OCI-LY1 (cell line): ENCODE results near the gene SLC12A7.

ENCODE experiments used
- H2AFZ ChIP-seq: fragments of 200-600 bp; sonication (generic), shearing (Covaris generic); 2 replicates; pipeline ENCODE4 v1.6.0; 2014; ENCODE audit warnings: antibody characterized with exemption, mild to moderate bottlenecking, low read length
- H3F3A ChIP-seq: fragments of 200-600 bp; sonication (generic), shearing (Covaris generic); 2 replicates; pipeline ENCODE4 v1.6.0; 2014; ENCODE audit warnings: mild to moderate bottlenecking, antibody characterized with exemption, low read length, moderate library complexity; ENCODE audit not compliant: insufficient read depth
- H3K27ac ChIP-seq: fragments of 200-600 bp; sonication (generic); 2 replicates; pipeline ENCODE4 v1.5.1; 2014; ENCODE audit warnings: low read length, mixed run types, mild to moderate bottlenecking, low read depth; ENCODE audit not compliant: poor library complexity, severe bottlenecking
- H3K27me3 ChIP-seq: fragments of 200-600 bp; sonication (generic); 2 replicates; pipeline ENCODE4 v1.6.0; 2014; ENCODE audit warnings: antibody characterized with exemption, mild to moderate bottlenecking, low read length, moderate library complexity; ENCODE audit not compliant: insufficient read depth
- H3K36me3 ChIP-seq: fragments of 200-600 bp; sonication (generic); 2 replicates; pipeline ENCODE4 v1.6.1; 2014; ENCODE audit warnings: mild to moderate bottlenecking, antibody characterized with exemption, low read length, moderate library complexity, mixed read lengths; ENCODE audit not compliant: insufficient read depth
- H3K4me1 ChIP-seq: fragments of 200-600 bp; sonication (generic); 2 replicates; pipeline ENCODE4 v1.5.1; 2014; ENCODE audit warnings: mild to moderate bottlenecking, low read length, moderate library complexity; ENCODE audit not compliant: insufficient read depth, severe bottlenecking
- H3K4me2 ChIP-seq: fragments of 200-600 bp; sonication (generic), shearing (Covaris generic); 2 replicates; pipeline ENCODE4 v1.6.1; 2014; ENCODE audit warnings: low read length
- H3K4me3 ChIP-seq: fragments of 200-600 bp; sonication (generic); 2 replicates; pipeline ENCODE4 v1.5.1; 2014; ENCODE audit warnings: low read length, low read depth, mild to moderate bottlenecking, mixed read lengths; ENCODE audit not compliant: poor library complexity, severe bottlenecking
- H3K79me2 ChIP-seq: fragments of 200-600 bp; shearing (Covaris generic); 2 replicates; pipeline ENCODE4 v1.6.1; 2016; ENCODE audit warnings: mixed run types, low read length, mixed read lengths; ENCODE audit not compliant: insufficient read depth
- H3K9ac ChIP-seq: fragments of 200-600 bp; sonication (generic), shearing (Covaris generic); 2 replicates; pipeline ENCODE4 v1.6.1; 2014; ENCODE audit warnings: mild to moderate bottlenecking, low read length, mixed read lengths
- H3K9me2 ChIP-seq: fragments of 200-600 bp; sonication (generic), shearing (Covaris generic); 2 replicates; pipeline ENCODE4 v1.6.1; 2014; ENCODE audit warnings: low read depth, mild to moderate bottlenecking, low read length, mixed read lengths
- H3K9me3 ChIP-seq: fragments of 200-600 bp; shearing (Covaris generic); 2 replicates; pipeline ENCODE4 v1.6.1; 2014; ENCODE audit warnings: low read length, mixed read lengths
- H4K20me1 ChIP-seq: fragments of 200-600 bp; sonication (generic), shearing (Covaris generic); 2 replicates; pipeline ENCODE4 v1.6.0; 2016; ENCODE audit warnings: mild to moderate bottlenecking, low read length; ENCODE audit not compliant: insufficient read depth
- EZH2 ChIP-seq: fragments of 200-600 bp; sonication (generic), shearing (Covaris generic); IDR thresholded peaks from 2 replicates; pipeline ENCODE4 v1.8.0; 2017; ENCODE audit warnings: borderline replicate concordance, mixed run types, mild to moderate bottlenecking, antibody characterized with exemption, low read length, moderate library complexity, mixed read lengths
- TF ChIP-seq, protein P1 (sequence below): fragments of 200-600 bp; sonication (generic), shearing (Covaris generic); IDR thresholded peaks from 2 replicates; pipeline ENCODE4 v1.5.1; 2017; ENCODE audit warnings: mild to moderate bottlenecking, antibody characterized with exemption, low read length, moderate library complexity, mixed read lengths

Gene SLC12A7

DNA sequence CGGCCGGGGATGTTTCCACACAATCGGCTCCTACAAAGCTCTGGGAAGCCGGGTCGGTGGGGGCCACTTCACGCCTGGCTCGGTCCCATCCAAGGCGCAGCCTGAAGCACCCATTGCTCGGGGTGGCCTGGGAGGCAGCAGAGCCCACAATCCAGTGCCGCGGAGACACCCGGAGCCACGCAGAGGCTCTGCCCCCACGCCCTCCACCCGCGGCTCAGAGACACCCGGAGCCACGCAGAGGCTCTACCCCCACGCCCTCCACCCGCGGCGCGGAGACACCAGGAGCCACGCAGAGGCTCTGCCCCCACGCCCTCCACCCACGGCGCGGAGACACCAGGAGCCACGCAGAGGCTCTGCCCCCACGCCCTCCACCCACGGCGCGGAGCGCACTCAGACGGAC, 31.9 kb downstream of the SLC12A7 start:
- H3K4me3 ChIP-seq: no peak overlapping the region
- H3K36me3 ChIP-seq: no peaks in the 10 kb centered on the region
- H3F3A ChIP-seq: no peaks in the 10 kb centered on the region
- H3K9ac ChIP-seq: no peak overlapping the region
- no peak overlapping the region for H3K27ac ChIP-seq
- H4K20me1 ChIP-seq: no peaks in the 10 kb centered on the region
- TF ChIP-seq, protein P1, sequence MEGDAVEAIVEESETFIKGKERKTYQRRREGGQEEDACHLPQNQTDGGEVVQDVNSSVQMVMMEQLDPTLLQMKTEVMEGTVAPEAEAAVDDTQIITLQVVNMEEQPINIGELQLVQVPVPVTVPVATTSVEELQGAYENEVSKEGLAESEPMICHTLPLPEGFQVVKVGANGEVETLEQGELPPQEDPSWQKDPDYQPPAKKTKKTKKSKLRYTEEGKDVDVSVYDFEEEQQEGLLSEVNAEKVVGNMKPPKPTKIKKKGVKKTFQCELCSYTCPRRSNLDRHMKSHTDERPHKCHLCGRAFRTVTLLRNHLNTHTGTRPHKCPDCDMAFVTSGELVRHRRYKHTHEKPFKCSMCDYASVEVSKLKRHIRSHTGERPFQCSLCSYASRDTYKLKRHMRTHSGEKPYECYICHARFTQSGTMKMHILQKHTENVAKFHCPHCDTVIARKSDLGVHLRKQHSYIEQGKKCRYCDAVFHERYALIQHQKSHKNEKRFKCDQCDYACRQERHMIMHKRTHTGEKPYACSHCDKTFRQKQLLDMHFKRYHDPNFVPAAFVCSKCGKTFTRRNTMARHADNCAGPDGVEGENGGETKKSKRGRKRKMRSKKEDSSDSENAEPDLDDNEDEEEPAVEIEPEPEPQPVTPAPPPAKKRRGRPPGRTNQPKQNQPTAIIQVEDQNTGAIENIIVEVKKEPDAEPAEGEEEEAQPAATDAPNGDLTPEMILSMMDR: no peak
- no peak for TF ChIP-seq EZH2
- H3K9me3 ChIP-seq: no peaks in the 10 kb centered on the region
- no peaks in the 10 kb centered on the region for H3K4me1 ChIP-seq
- no peaks in the 10 kb centered on the region for H3K9me2 ChIP-seq
- H3K4me2 ChIP-seq: no peak overlapping the region
- H2AFZ ChIP-seq: no peak overlapping the region
- H3K27me3 ChIP-seq: no peaks in the 10 kb centered on the region; the same call in 1 of the 2 replicates
- no peaks in the 10 kb centered on the region for H3K79me2 ChIP-seq

DNA sequence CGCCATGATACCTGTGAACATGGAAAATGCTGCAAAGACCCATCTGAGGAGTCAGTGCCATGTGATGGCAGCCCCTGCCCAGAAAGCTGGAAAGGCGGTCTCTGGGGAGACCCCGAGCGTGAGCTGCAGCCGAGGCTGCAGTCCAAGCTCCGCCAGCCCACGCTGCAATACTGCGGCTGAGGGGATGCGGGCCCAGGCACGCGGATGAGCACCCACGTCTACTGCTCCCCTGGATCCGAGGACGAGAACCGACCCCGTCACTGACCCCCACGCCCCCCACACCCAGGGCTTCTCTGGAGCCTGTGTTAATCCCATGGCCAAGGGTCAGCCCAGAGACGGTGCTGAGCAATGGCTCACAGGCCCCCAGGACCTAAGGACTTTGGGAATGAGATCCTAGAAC, 32.4 kb downstream of the SLC12A7 start:
- Histone ChIP-seq H3K9me3 (no peaks in the 10 kb centered on the region), H3K4me2 (no peak overlapping the region), H3K79me2 (no peaks in the 10 kb centered on the region), H4K20me1 (no peaks in the 10 kb centered on the region), H3F3A (no peaks in the 10 kb centered on the region), H2AFZ (no peak overlapping the region), H3K27ac (no peak overlapping the region), H3K4me3 (no peak overlapping the region), H3K4me1 (no peaks in the 10 kb centered on the region), H3K27me3 (no peaks in the 10 kb centered on the region; the same call in 1 of the 2 replicates), H3K9me2 (no peaks in the 10 kb centered on the region), H3K36me3 (no peaks in the 10 kb centered on the region), H3K9ac (no peak overlapping the region)
- TF ChIP-seq EZH2: no peak
- TF ChIP-seq, protein P1: no peak

DNA sequence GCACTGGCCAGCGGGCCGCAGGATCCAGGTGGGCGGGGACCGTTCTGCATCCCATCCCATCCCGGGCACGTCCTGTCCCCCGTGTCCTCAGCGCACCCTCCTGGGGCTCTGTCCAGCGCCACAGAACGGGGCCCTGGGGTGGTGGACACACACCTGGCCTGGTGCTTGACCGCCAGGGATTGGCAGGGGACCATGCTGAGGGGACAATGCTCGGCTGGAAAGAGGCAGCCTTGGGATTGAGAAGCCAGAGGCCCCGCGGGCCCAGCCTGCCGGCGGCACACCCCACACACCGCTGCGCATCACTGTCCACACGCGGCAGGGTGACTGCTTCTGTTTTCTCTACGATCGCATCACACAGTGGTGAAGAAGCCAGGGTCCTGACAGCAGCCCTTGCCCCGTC, 33.0 kb downstream of the SLC12A7 start:
- no peaks in the 10 kb centered on the region for H4K20me1 ChIP-seq

More for the DNA sequence above, 33.0 kb downstream of the SLC12A7 start:
- Histone ChIP-seq H3K27ac (no peak overlapping the region), H3K9me3 (no peaks in the 10 kb centered on the region), H3K4me1 (no peaks in the 10 kb centered on the region), H3K79me2 (no peaks in the 10 kb centered on the region), H3K9ac (no peak overlapping the region), H3K4me3 (no peak overlapping the region), H2AFZ (no peak overlapping the region), H3F3A (no peaks in the 10 kb centered on the region), H3K9me2 (no peaks in the 10 kb centered on the region), H3K36me3 (no peaks in the 10 kb centered on the region), H3K4me2 (no peak overlapping the region), H3K27me3 (no peaks in the 10 kb centered on the region; the same call in 1 of the 2 replicates)
- TF ChIP-seq EZH2: no peak
- TF ChIP-seq, protein P1: no peak
